ENCODE data around the gene ACTN3. TPM values are rescaled to one million over a fixed set of nuclear protein-coding genes. Genes with fewer than 3 reads are reported as not detected.

Gene ACTN3
- total and polyA plus RNA-seq, 2 experiments from 2014 or later, result not detected

- H4K20me1 ChIP-seq (ENCODE audit: insufficient read depth), result no peaks in the 10 kb centered on the region
- H3K4me3 ChIP-seq, result peak within 1 kb of the TSS; percentile 83
- peak; percentile 98 for DNase-seq
- in situ Hi-C loops (cut with MboI), result loop anchor here (25.0 kb wide), 1 partner anchor 245 kb away; the partner anchor contains the start of gene RCE1
- H3K27me3 ChIP-seq (replicated peaks; ENCODE audit: insufficient read depth), result no peaks in the 10 kb centered on the region
- H3K9ac ChIP-seq, result peak within 1 kb of the TSS; percentile 87
- 17 to 18% methylated on average over 67 of the region's 68 CpGs for WGBS, 2 experiments (ENCODE audit: low coverage in 1 of 2, low lambda C conversion rate in 2 of 2, missing lambda C conversion rate in 2 of 2)
- no peaks in the 10 kb centered on the region for H3F3A ChIP-seq (ENCODE audit: insufficient read depth)
- H3K36me3 ChIP-seq (ENCODE audit: low read depth), result no peaks in the 10 kb centered on the region
- H3K79me2 ChIP-seq (ENCODE audit: insufficient read depth), result peaks cover 51% of the 10 kb centered on the region
- H3K9me3 ChIP-seq (ENCODE audit: low read depth), result no peaks in the 10 kb centered on the region
- H3K4me2 ChIP-seq (ENCODE audit: unreplicated experiment), result peak within 1 kb of the TSS; percentile 82
- H3K4me1 ChIP-seq (ENCODE audit: insufficient read depth), result 0 out of 2 replicates have a peak, but pooled peaks cover 8% of the 10 kb centered on the region
- peak within 1 kb of the TSS; percentile 74 for H3K27ac ChIP-seq
- no peaks in the 10 kb centered on the region for H3K9me2 ChIP-seq (ENCODE audit: insufficient read depth)
- peak within 1 kb of the TSS; percentile 96 for H2AFZ ChIP-seq
- TF ChIP-seq EZH2phosphoT487 (IDR thresholded peaks at IDR 0.05; ENCODE audit: insufficient read depth, low read depth), result no peak
- no peak for TF ChIP-seq EZH2 (IDR thresholded peaks at IDR 0.05; ENCODE audit: insufficient read depth, poor library complexity, severe bottlenecking)
These were observed 46.0 kb downstream of the ACTN3 start, which contains the start of the genes CCDC87 and CCS for GRCh38 chr11:66592457-66593302. Gene CCDC87 (minus strand): TSS chr11:66593063. CDS start chr11:66593015, 48 bp downstream. Gene CCS (plus strand): TSS chr11:66593185. CDS start chr11:66593262, 77 bp downstream.

- H3K27ac ChIP-seq, result peak overlapping the region; percentile 74
- no peaks in the 10 kb centered on the region for H3K36me3 ChIP-seq (ENCODE audit: low read depth)
- H3K9ac ChIP-seq, result peak overlapping the region; percentile 87
- peak overlapping the region; percentile 96 for H2AFZ ChIP-seq
- peaks cover 56% of the 10 kb centered on the region for H3K79me2 ChIP-seq (ENCODE audit: insufficient read depth)
- H3K9me2 ChIP-seq (ENCODE audit: insufficient read depth), result no peaks in the 10 kb centered on the region
- peak overlapping the region; percentile 82 for H3K4me2 ChIP-seq (ENCODE audit: unreplicated experiment)
- 5 to 6% methylated on average over 12 of the region's 12 CpGs for WGBS, 2 experiments (ENCODE audit: low coverage in 1 of 2, low lambda C conversion rate in 2 of 2, missing lambda C conversion rate in 2 of 2)
- peak; percentile 33 for DNase-seq
- no peaks in the 10 kb centered on the region for H3F3A ChIP-seq (ENCODE audit: insufficient read depth)
- no peaks in the 10 kb centered on the region for H4K20me1 ChIP-seq (ENCODE audit: insufficient read depth)
- no peaks in the 10 kb centered on the region for H3K27me3 ChIP-seq (replicated peaks; ENCODE audit: insufficient read depth)
- 0 out of 2 replicates have a peak, but pooled peaks cover 8% of the 10 kb centered on the region for H3K4me1 ChIP-seq (ENCODE audit: insufficient read depth)
- in situ Hi-C loops (cut with MboI), result loop anchor here (25.0 kb wide), 1 partner anchor 244 kb away; the partner anchor contains the start of gene RCE1
- no peak for TF ChIP-seq EZH2phosphoT487 (IDR thresholded peaks at IDR 0.05; ENCODE audit: insufficient read depth, low read depth)
- no peaks in the 10 kb centered on the region for H3K9me3 ChIP-seq (ENCODE audit: low read depth)
- H3K4me3 ChIP-seq, result peak overlapping the region; percentile 83
These were observed 46.6 kb downstream of the ACTN3 start for GRCh38 chr11:66593303-66593635.

GRCh38 chr11:66593650-66594049 lies 46.9 kb downstream of the ACTN3 start:
- H3K79me2 ChIP-seq (ENCODE audit: insufficient read depth), result peaks cover 56% of the 10 kb centered on the region
- 25 to 38% methylated on average over 7 of the region's 7 CpGs for whole genome bisulfite sequencing, 2 experiments (ENCODE audit: low coverage in 1 of 2, low lambda C conversion rate in 2 of 2, missing lambda C conversion rate in 2 of 2)
- no peaks in the 10 kb centered on the region for H4K20me1 ChIP-seq (ENCODE audit: insufficient read depth)
- no peaks in the 10 kb centered on the region for H3K9me3 ChIP-seq (ENCODE audit: low read depth)
- H3K4me1 ChIP-seq (ENCODE audit: insufficient read depth), result 0 out of 2 replicates have a peak, but pooled peaks cover 8% of the 10 kb centered on the region
- H3K4me2 ChIP-seq (ENCODE audit: unreplicated experiment), result peak overlapping the region; percentile 82
- in situ Hi-C loops (cut with MboI), result loop anchor here (25.0 kb wide), 1 partner anchor 244 kb away; the partner anchor contains the start of gene RCE1
- no peaks in the 10 kb centered on the region for H3K9me2 ChIP-seq (ENCODE audit: insufficient read depth)
- H3F3A ChIP-seq (ENCODE audit: insufficient read depth), result no peaks in the 10 kb centered on the region
- no peaks in the 10 kb centered on the region for H3K36me3 ChIP-seq (ENCODE audit: low read depth)
- peak overlapping the region; percentile 96 for H2AFZ ChIP-seq
- H3K27me3 ChIP-seq (replicated peaks; ENCODE audit: insufficient read depth), result no peaks in the 10 kb centered on the region
- no peak overlapping the region for H3K27ac ChIP-seq
- peak overlapping the region; percentile 83 for H3K4me3 ChIP-seq
- TF ChIP-seq EZH2phosphoT487 (IDR thresholded peaks at IDR 0.05; ENCODE audit: insufficient read depth, low read depth) (no peak), EZH2 (IDR thresholded peaks at IDR 0.05; ENCODE audit: insufficient read depth, poor library complexity, severe bottlenecking) (no peak)
- peak; percentile 28 for DNase-seq
- H3K9ac ChIP-seq, result peak overlapping the region; percentile 87

DNA sequence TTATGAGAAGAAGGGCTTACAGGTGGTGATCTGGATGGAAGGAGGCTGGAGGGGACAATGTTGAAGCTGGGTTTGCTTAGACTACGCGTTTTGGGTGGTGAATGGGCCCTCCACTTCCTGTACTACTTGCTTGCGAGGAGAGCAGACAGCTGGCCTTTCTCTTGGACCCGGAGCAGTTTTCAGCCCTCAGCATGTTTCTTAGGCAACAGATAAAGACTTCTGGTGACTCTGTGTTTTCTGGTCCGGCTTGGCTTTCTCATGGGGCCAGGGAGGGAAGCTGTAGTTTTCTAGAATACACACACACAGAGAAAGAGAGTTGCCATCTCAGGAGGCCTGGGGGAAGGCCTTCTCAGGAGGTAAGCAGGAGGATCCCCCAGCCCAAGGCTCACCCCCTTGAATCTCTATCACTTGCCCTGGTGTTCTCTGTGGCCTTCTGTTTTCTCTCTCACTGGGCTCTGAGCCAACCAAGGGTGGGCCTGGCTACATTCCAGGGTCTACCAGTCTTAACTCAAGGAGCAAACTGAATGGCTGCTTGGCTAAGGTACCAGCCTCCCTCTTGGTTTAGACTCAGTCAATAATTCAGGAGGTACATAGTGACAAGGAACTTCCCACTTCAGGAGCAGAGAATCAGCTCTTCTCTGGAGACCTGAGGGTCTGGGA lies 48.7 kb downstream of the ACTN3 start:
- H2AFZ ChIP-seq, result no peak overlapping the region

More for the DNA sequence above, 48.7 kb downstream of the ACTN3 start:
- peaks cover 4% of the 10 kb centered on the region; the same call in 1 of the 2 replicates for H3K36me3 ChIP-seq (ENCODE audit: low read depth)
- H3F3A ChIP-seq (ENCODE audit: insufficient read depth), result peaks cover 3% of the 10 kb centered on the region; the same call in 1 of the 2 replicates
- H3K4me2 ChIP-seq (ENCODE audit: unreplicated experiment), result peak overlapping the region; percentile 21
- WGBS, 2 experiments (ENCODE audit: low coverage in 1 of 2, low lambda C conversion rate in 2 of 2, missing lambda C conversion rate in 2 of 2), result 54 to 57% methylated on average over 5 of the region's 5 CpGs
- no peaks in the 10 kb centered on the region for H3K27me3 ChIP-seq (replicated peaks; ENCODE audit: insufficient read depth)
- no peaks in the 10 kb centered on the region for H4K20me1 ChIP-seq (ENCODE audit: insufficient read depth)
- TF ChIP-seq EZH2 (IDR thresholded peaks at IDR 0.05; ENCODE audit: insufficient read depth, poor library complexity, severe bottlenecking), result no peak
- TF ChIP-seq EZH2phosphoT487 (IDR thresholded peaks at IDR 0.05; ENCODE audit: insufficient read depth, low read depth), result no peak
- no peaks in the 10 kb centered on the region for H3K9me3 ChIP-seq (ENCODE audit: low read depth)
- in situ Hi-C loops (cut with MboI), result loop anchor here (25.0 kb wide), 1 partner anchor 242 kb away; the partner anchor contains the start of gene RCE1
- no peaks in the 10 kb centered on the region for H3K9me2 ChIP-seq (ENCODE audit: insufficient read depth)
- H3K4me1 ChIP-seq (ENCODE audit: insufficient read depth), result peaks cover 10% of the 10 kb centered on the region; the same call in 1 of the 2 replicates
- peak; percentile 58 for DNase-seq
- H3K27ac ChIP-seq, result peak overlapping the region; percentile 59
- no peak overlapping the region for H3K4me3 ChIP-seq
- peaks cover 56% of the 10 kb centered on the region for H3K79me2 ChIP-seq (ENCODE audit: insufficient read depth)
- peak overlapping the region; percentile 55 for H3K9ac ChIP-seq

Data from GM23248 (cell line).